ENCODE results near the gene SEC14L5. TPM values are rescaled to one million over a fixed set of nuclear protein-coding genes. Genes with fewer than 3 reads are reported as not detected.

SEC14L5 gene
- total RNA-seq, 6 experiments from 2014 or later, result not detected

- Mint-ChIP-seq H3K36me3 (ENCODE audit: low read depth) (no peaks in the 10 kb centered on the region), H3K4me1 (ENCODE audit: low read depth) (no peaks in the 10 kb centered on the region), H3K4me3 (no peak overlapping the region), H3K27me3 (ENCODE audit: insufficient read depth) (peaks cover 23% of the 10 kb centered on the region), H3K9me3 (no peaks in the 10 kb centered on the region), H3K27ac (no peak overlapping the region)
- DNase-seq, result no peak
- TF ChIP-seq CTCF (IDR thresholded peaks at IDR 0.05), result no peak
Measured at GRCh38 chr16:5001986-5002385, 43.9 kb downstream of the SEC14L5 start.

GRCh38 chr16:5002699-5003143 is 44.6 kb downstream of the SEC14L5 start:
- DNase-seq, result no peak
- no peaks in the 10 kb centered on the region for H3K4me1 Mint-ChIP-seq (ENCODE audit: low read depth)
- H3K4me3 Mint-ChIP-seq, result no peak overlapping the region
- no peak for TF ChIP-seq CTCF (IDR thresholded peaks at IDR 0.05)
- H3K36me3 Mint-ChIP-seq (ENCODE audit: low read depth), result no peaks in the 10 kb centered on the region
- H3K27ac Mint-ChIP-seq, result no peak overlapping the region
- H3K9me3 Mint-ChIP-seq, result no peaks in the 10 kb centered on the region
- H3K27me3 Mint-ChIP-seq (ENCODE audit: insufficient read depth), result peaks cover 23% of the 10 kb centered on the region

- H3K27me3 Mint-ChIP-seq (ENCODE audit: insufficient read depth), result peaks cover 28% of the 10 kb centered on the region
- DNase-seq, result no peak
- H3K4me3 Mint-ChIP-seq, result no peak overlapping the region
- no peak overlapping the region for H3K27ac Mint-ChIP-seq
- no peaks in the 10 kb centered on the region for H3K4me1 Mint-ChIP-seq (ENCODE audit: low read depth)
- no peak for TF ChIP-seq CTCF (IDR thresholded peaks at IDR 0.05)
- no peaks in the 10 kb centered on the region for H3K36me3 Mint-ChIP-seq (ENCODE audit: low read depth)
- H3K9me3 Mint-ChIP-seq, result no peaks in the 10 kb centered on the region
Measured at GRCh38 chr16:5003211-5003610, 45.1 kb downstream of the SEC14L5 start.

GRCh38 chr16:5003828-5004227 is 45.7 kb downstream of the SEC14L5 start:
- H3K27me3 Mint-ChIP-seq (ENCODE audit: insufficient read depth), result peaks cover 28% of the 10 kb centered on the region
- H3K9me3 Mint-ChIP-seq, result no peaks in the 10 kb centered on the region
- no peak for DNase-seq
- no peaks in the 10 kb centered on the region for H3K36me3 Mint-ChIP-seq (ENCODE audit: low read depth)
- no peak overlapping the region for H3K27ac Mint-ChIP-seq
- H3K4me1 Mint-ChIP-seq (ENCODE audit: low read depth), result no peaks in the 10 kb centered on the region
- no peak overlapping the region for H3K4me3 Mint-ChIP-seq
- TF ChIP-seq CTCF (IDR thresholded peaks at IDR 0.05), result no peak

- H3K4me1 Mint-ChIP-seq (ENCODE audit: low read depth), result no peaks in the 10 kb centered on the region
- no peak overlapping the region for H3K4me3 Mint-ChIP-seq
- no peak for DNase-seq
- no peaks in the 10 kb centered on the region for H3K9me3 Mint-ChIP-seq
- H3K27ac Mint-ChIP-seq, result no peak overlapping the region
- no peaks in the 10 kb centered on the region for H3K36me3 Mint-ChIP-seq (ENCODE audit: low read depth)
- no peak for TF ChIP-seq CTCF (IDR thresholded peaks at IDR 0.05)
- H3K27me3 Mint-ChIP-seq (ENCODE audit: insufficient read depth), result peaks cover 27% of the 10 kb centered on the region
Measured at GRCh38 chr16:5004311-5004710, 46.2 kb downstream of the SEC14L5 start.

GRCh38 chr16:5005916-5006315 is 47.8 kb downstream of the SEC14L5 start:
- Mint-ChIP-seq H3K27me3 (ENCODE audit: insufficient read depth) (peaks cover 36% of the 10 kb centered on the region), H3K9me3 (no peaks in the 10 kb centered on the region), H3K4me3 (no peak overlapping the region), H3K4me1 (ENCODE audit: low read depth) (no peaks in the 10 kb centered on the region), H3K27ac (no peak overlapping the region), H3K36me3 (ENCODE audit: low read depth) (peaks cover 4% of the 10 kb centered on the region; the same call in 1 of the 2 replicates)
- no peak for DNase-seq
- no peak for TF ChIP-seq CTCF (IDR thresholded peaks at IDR 0.05)

All from HFFc6 (cell line).